Measurements from ENCODE around the gene ETV7.
"Not testable (repeated sequence)": the region's sequence is repeated elsewhere in the genome, so short reads cannot be mapped to it uniquely, and the experiment has no call there.

The ETV7 gene

GRCh38 chr6:36387440-36388303 is at the start of gene ETV7:
Gene ETV7 (minus strand): TSS chr6:36387669. CDS start chr6:36387541, 128 bp downstream.
- peak in 1 of 2 donors; percentile 6 for DNase-seq (ENCODE audit: low read depth in 1 of 2, low spot score in 1 of 2)

GRCh38 chr6:36436466-36436865 is 49.0 kb upstream of the ETV7 start:
- DNase-seq (ENCODE audit: low read depth in 1 of 2, low spot score in 1 of 2), result no peak

- no peak for DNase-seq (ENCODE audit: low read depth in 1 of 2, low spot score in 1 of 2)
Observed at GRCh38 chr6:36432151-36432671, 44.7 kb upstream of the ETV7 start.

- no peak for DNase-seq (ENCODE audit: low read depth in 1 of 2, low spot score in 1 of 2)
Observed at GRCh38 chr6:36431197-36431596, 43.7 kb upstream of the ETV7 start.

- no peak for DNase-seq (ENCODE audit: low read depth in 1 of 2, low spot score in 1 of 2)
Observed at GRCh38 chr6:36430351-36430750, 42.9 kb upstream of the ETV7 start.

GRCh38 chr6:36428911-36429310 is 41.4 kb upstream of the ETV7 start:
- DNase-seq (ENCODE audit: low read depth in 1 of 2, low spot score in 1 of 2), result no peak

GRCh38 chr6:36426622-36427021 is 39.2 kb upstream of the ETV7 start:
- DNase-seq (ENCODE audit: low read depth in 1 of 2, low spot score in 1 of 2), result no peak

DNA sequence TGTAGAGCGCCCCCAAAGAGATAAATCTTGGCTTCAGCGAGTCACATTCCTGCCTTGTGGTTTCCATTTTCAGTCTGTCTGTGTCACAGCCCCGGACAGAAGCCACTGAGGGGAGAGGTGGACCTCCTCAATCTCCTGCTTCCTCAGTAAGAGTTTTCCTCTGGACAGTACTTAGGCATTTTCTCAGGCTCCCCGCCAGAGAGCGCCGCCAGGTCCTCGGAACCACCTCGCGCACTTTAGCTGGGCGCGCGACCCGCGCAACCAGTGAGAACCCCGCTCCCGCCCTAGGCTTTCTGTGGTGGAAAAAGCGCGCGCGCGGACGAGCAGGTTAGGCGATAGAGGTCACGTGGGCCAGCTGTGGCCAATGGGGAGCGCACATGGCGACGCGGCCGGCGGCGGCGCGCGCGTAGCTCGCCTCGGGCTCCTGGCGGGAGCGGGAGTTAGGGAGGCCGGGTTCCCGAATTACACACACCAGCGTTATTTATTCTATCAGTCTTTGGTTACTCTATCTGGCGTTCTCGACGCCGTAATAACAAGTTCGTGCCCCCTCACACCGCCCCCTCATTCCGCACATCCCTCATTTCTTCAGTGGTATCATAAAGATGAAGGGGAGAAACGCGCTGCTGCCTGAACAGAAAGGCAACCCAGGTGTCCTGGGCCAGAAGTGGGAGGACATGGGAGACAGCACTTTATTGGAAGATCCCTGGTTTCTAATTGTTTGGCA is 35.8 kb upstream of the ETV7 start:
- DNase-seq (ENCODE audit: low read depth in 1 of 2, low spot score in 1 of 2), result peak; percentile 95 to 98

DNA sequence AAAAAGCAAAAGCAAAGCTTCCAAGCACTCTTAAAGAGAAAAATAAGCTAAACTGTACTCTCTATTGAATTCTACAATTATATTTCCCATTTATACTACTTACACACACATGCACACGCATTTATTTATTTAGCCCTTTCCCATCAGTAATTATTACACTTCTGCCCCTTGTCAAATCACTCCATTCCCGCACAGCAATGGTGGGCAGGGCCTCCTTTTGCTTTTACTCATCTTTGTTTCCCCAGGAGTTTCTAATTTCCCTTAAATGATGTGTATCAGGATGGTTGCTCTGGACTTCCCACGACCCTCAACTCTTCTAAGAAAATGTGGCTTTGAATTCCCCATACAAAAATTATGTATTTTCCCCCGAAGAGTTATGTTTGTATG is 35.2 kb upstream of the ETV7 start:
- DNase-seq (ENCODE audit: low read depth in 1 of 2, low spot score in 1 of 2), result no peak

DNA sequence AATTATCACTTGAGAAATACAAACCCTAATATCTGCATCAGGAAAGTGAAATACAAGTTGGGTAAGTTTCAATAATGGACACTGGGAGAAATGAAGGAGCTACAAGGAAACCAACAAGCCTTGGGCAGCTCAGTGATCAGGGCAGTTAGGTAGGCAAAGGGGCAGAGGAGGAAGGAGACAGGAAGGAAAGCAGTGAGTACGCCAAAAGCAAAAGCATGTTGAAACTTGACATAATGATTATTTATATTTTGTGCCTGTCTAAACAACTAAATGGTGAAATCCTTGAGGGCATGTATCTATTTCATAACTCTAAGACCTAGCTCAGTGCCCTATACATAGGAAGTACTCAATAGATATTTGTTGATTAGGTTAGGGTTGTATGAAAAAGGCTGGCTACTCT is 31.8 kb upstream of the ETV7 start:
- DNase-seq (ENCODE audit: low read depth in 1 of 2, low spot score in 1 of 2), result no peak

DNA sequence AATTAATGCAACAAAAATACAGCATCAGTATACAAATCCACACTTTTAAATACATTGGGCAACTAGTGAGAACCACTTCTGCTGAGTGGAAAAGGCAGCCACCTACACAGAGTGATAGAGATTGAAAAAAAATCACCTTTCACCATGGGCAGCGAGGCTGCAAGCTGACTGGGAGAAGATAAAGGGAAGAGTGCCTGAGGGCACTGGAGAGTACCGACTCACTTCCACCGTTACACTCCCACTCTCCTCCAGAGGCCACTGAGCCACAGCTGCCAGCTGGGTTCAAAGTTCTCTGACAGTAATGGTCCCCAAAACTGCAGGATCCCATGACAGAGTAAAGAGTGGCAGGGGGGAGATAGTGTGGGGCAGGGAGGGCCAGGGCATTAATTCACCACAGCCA is 31.1 kb upstream of the ETV7 start:
- no peak for DNase-seq (ENCODE audit: low read depth in 1 of 2, low spot score in 1 of 2)

GRCh38 chr6:36414481-36414880 is 27.0 kb upstream of the ETV7 start:
- no peak for DNase-seq (ENCODE audit: low read depth in 1 of 2, low spot score in 1 of 2)

- DNase-seq (ENCODE audit: low read depth in 1 of 2, low spot score in 1 of 2), result no peak
Observed at GRCh38 chr6:36413489-36414480, 26.3 kb upstream of the ETV7 start.

DNA sequence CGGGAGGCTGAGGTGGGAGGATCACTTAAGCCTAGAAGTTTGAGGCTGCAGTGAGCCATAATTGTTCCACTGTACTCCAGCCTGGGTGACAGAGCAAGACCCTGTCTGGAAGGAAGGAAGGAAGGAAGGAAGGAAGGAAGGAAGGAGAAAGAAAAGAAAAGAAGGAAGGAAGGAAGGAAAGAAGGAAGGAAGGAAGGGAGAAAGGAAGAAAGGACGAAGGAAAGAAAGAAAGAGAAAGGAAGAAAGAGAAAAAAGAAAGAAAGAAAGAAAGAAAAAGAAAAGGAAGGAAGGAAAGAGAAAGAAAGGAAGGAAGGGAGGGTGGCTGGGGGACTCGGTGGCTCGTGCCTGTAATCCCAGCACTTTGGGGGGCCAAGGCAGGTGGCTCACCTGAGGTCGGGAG is 22.2 kb upstream of the ETV7 start:
- not testable (repeated sequence) for DNase-seq (ENCODE audit: low read depth in 1 of 2, low spot score in 1 of 2)

DNA sequence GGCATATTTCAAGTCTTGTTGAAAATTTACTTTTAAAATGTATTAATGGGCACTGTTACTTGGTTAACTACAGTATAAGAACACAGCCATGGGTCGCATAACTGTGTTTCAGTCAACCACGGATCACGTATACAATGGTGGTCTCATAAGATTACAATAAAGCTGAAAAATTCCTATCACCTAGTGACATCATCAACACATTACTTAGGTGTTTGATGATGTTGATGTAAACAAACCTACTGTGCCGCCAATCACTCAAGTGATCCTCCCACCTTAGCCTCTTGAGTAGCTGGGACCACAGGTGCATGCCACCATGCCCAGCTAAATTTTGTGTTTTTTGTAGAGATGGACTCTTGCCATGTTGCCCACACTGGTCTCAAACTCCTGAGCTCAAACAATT is 16.7 kb upstream of the ETV7 start:
- no peak for DNase-seq (ENCODE audit: low read depth in 1 of 2, low spot score in 1 of 2)

GRCh38 chr6:36402481-36402880 is 15.0 kb upstream of the ETV7 start:
- DNase-seq (ENCODE audit: low read depth in 1 of 2, low spot score in 1 of 2), result no peak

DNA sequence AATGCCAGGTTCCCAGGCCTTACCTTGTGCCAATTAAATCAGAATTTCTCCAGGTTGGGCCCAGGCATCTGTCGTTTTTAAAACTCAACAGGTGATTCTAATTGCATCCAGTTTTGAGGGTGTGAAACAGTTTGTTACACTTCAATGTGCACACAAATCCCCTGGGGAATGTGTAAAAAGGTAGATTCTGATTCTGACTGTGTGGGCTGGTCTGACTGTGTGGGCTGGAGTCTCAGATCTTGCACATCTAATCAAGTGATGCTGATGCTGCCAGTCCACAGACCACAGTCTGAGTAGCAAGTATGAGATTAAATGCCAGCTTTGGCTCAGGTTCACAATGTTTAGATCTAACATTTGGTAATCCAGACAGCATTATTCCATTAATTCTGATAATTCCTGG is 12.5 kb upstream of the ETV7 start:
- DNase-seq (ENCODE audit: low read depth in 1 of 2, low spot score in 1 of 2), result no peak

GRCh38 chr6:36392621-36393020 is 5.2 kb upstream of the ETV7 start:
- no peak for DNase-seq (ENCODE audit: low read depth in 1 of 2, low spot score in 1 of 2)

GRCh38 chr6:36389353-36389752 is 1.9 kb upstream of the ETV7 start:
- no peak for DNase-seq (ENCODE audit: low read depth in 1 of 2, low spot score in 1 of 2)

GRCh38 chr6:36386495-36387439 is 702 bp downstream of the ETV7 start:
- no peak for DNase-seq (ENCODE audit: low read depth in 1 of 2, low spot score in 1 of 2)
